Measurements from ENCODE around the gene COX6A2.

DNA sequence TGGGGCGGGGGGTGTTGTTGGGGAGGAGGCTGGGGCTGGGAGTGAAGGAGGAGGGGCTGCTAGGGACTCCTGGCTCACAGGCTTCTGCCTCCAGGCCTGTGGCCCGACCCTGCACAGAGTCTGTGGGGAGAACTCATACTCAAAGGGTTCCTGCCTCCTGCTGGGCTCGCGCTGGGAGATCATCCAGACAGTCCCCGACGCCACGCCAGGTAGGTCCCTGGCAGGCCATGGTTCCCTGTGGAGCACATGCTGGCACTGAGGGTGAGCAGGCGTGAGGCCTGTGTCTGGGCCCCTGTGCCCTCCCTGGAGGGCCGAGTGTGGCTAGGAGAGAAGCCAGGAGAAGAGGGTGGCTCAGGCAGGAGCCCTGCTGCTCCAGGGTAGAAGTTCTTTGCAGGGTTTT lies 30.5 kb downstream of the COX6A2 start:
- no peak for TF ChIP-seq EZH2 (IDR thresholded peaks at IDR 0.05; ENCODE audit: low read depth, unreplicated experiment)
- TF ChIP-seq, protein P1, sequence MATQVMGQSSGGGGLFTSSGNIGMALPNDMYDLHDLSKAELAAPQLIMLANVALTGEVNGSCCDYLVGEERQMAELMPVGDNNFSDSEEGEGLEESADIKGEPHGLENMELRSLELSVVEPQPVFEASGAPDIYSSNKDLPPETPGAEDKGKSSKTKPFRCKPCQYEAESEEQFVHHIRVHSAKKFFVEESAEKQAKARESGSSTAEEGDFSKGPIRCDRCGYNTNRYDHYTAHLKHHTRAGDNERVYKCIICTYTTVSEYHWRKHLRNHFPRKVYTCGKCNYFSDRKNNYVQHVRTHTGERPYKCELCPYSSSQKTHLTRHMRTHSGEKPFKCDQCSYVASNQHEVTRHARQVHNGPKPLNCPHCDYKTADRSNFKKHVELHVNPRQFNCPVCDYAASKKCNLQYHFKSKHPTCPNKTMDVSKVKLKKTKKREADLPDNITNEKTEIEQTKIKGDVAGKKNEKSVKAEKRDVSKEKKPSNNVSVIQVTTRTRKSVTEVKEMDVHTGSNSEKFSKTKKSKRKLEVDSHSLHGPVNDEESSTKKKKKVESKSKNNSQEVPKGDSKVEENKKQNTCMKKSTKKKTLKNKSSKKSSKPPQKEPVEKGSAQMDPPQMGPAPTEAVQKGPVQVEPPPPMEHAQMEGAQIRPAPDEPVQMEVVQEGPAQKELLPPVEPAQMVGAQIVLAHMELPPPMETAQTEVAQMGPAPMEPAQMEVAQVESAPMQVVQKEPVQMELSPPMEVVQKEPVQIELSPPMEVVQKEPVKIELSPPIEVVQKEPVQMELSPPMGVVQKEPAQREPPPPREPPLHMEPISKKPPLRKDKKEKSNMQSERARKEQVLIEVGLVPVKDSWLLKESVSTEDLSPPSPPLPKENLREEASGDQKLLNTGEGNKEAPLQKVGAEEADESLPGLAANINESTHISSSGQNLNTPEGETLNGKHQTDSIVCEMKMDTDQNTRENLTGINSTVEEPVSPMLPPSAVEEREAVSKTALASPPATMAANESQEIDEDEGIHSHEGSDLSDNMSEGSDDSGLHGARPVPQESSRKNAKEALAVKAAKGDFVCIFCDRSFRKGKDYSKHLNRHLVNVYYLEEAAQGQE (IDR thresholded peaks at IDR 0.05; ENCODE audit: unreplicated experiment), result no peak
- TF ChIP-seq, protein P2, sequence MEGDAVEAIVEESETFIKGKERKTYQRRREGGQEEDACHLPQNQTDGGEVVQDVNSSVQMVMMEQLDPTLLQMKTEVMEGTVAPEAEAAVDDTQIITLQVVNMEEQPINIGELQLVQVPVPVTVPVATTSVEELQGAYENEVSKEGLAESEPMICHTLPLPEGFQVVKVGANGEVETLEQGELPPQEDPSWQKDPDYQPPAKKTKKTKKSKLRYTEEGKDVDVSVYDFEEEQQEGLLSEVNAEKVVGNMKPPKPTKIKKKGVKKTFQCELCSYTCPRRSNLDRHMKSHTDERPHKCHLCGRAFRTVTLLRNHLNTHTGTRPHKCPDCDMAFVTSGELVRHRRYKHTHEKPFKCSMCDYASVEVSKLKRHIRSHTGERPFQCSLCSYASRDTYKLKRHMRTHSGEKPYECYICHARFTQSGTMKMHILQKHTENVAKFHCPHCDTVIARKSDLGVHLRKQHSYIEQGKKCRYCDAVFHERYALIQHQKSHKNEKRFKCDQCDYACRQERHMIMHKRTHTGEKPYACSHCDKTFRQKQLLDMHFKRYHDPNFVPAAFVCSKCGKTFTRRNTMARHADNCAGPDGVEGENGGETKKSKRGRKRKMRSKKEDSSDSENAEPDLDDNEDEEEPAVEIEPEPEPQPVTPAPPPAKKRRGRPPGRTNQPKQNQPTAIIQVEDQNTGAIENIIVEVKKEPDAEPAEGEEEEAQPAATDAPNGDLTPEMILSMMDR (conservative IDR thresholded peaks at IDR 0.05; ENCODE audit: low read depth in 2 of 2), result no peak
- TF ChIP-seq POLR2AphosphoS5 (IDR thresholded peaks at IDR 0.05; ENCODE audit: low read depth), result no peak
- no peak for TF ChIP-seq CREB1 (CRISPR knock-in tag; IDR thresholded peaks at IDR 0.05; ENCODE audit: low read depth)

Measured in GM23338 (cell line).